Measurements from ENCODE around the gene KCND2.
"Not testable (repeated sequence)": the region's sequence is repeated elsewhere in the genome, so short reads cannot be mapped to it uniquely, and the experiment has no call there.

Gene KCND2

GRCh38 chr7:120724955-120725354 is 452.0 kb downstream of the KCND2 start:
- DNase-seq (ENCODE audit: low read depth): no peak
- no peak overlapping the region for H3K4me3 ChIP-seq (ENCODE audit: low read depth, low read length)

DNA sequence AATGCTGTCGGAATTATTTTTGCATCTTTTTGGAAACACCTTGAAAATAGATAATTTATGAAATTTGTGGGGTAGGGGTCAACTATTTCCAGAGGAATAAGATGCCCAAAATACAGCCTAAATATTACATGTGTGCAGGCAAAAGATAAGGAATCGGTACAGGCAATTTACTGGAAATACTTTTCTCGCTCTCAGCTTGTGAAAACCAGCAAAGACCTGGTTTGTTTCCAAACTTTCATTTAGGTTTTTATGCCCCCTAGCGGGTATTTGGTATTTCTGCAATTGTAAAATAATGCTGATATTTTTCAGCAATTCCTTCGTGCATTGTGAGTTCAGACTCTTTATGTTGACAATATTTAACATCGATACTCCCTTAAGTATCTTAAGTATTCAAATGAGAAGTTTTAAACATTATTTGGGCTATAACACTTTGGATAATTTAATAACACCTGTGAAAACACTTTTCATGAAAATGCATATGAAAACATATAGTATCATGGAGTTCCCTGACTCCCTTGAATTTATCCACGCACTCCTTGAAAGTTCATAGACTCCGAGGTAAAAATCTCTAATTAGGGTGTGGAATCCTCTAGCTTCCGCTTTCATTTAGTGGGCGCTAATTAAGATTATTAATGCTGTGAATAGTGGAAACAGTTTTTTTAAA is 452.5 kb downstream of the KCND2 start:
- no peak overlapping the region for H3K4me3 ChIP-seq (ENCODE audit: low read depth, low read length)

GRCh38 chr7:120729245-120729644 is 456.3 kb downstream of the KCND2 start:
- H3K4me3 ChIP-seq (ENCODE audit: low read depth, low read length): no peak overlapping the region

More for the DNA sequence above, 452.5 kb downstream of the KCND2 start:
- peak; percentile 2 for DNase-seq (ENCODE audit: low read depth)

DNA sequence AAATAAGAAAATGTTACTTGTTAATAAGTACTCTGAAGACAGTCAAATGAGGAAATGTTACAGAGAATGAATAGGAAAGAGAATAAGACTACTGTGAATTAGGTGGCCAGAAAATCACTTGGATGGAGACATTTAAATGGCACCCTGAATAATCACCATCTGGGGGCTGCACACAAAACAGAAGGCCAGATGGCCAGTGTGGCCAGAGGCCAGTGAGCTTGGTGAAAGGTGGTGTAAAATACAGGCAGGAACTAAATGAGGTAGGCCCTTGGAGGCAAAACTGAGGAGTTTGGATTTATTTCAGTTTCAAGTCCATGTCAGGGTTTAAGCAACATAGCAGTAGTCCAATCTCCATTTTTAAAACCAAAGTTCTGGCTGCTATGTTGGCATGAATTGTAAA is 458.3 kb downstream of the KCND2 start:
- DNase-seq (ENCODE audit: low read depth): no peak
- no peak overlapping the region for H3K4me3 ChIP-seq (ENCODE audit: low read depth, low read length)

More at GRCh38 chr7:120729245-120729644, 456.3 kb downstream of the KCND2 start:
- no peak for DNase-seq (ENCODE audit: low read depth)

DNA sequence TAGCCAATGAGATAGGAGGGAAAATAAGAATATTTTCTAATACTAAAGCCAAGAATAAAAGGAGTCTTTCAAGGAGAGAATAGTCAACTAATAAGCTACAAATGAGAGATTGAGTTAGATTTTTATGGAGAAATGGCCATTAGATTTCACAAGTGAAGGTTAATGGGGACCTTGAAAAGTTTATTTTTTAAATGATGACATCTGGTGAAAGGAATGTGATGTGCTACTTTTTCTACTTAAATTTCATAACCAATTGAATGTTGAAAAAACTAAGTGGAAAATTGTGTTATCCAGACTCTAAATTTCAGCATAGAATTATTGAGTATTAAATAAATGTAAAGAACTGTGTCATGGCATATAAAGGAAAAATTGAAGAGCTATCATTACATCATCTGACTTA is 459.3 kb downstream of the KCND2 start:
- DNase-seq (ENCODE audit: low read depth): no peak
- H3K4me3 ChIP-seq (ENCODE audit: low read depth, low read length): no peak overlapping the region

- H3K4me3 ChIP-seq (ENCODE audit: low read depth, low read length): no peak overlapping the region
- DNase-seq (ENCODE audit: low read depth): peak; percentile 80
Observed at GRCh38 chr7:120733143-120733542, 460.2 kb downstream of the KCND2 start.

DNA sequence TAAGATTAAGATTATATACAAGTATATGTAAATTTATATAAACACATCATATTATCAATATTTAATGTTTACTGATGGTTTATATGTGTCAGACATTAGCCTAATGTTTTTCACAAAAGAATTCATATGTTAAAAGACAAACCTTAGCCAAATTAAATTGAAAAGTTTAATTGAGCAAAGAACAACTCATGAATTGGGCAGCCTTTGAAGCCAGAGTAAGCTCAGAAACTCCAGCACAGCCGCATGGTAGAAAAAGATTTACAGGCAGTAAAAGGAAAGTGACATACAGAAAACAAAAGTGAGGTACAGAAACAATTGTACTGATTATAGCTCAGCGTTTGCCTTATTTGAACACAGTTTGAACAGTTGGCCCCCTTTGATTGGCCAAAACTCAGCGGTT is 460.9 kb downstream of the KCND2 start:
- DNase-seq (ENCODE audit: low read depth): no peak
- no peak overlapping the region for H3K4me3 ChIP-seq (ENCODE audit: low read depth, low read length)

DNA sequence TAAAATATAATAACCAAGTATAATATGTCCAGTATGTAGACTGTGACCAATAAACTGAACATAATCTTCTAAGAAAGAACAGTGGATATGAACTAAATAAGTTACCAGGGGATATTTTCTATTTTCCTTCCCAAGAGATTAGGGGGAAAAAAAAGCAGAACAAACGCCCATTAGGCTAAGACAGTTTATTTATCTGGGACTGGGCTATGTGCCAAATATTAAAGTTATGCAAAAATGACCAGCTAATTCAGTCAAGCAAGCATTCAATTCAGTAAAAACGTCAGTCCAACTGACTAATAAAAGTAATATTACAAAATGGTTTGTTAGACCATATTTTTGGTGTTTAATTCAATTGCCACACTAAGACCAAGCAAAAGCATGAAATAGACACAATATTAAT is 462.8 kb downstream of the KCND2 start:
- DNase-seq (ENCODE audit: low read depth): peak; percentile 1
- no peak overlapping the region for H3K4me3 ChIP-seq (ENCODE audit: low read depth, low read length)

- no peak overlapping the region for H3K4me3 ChIP-seq (ENCODE audit: low read depth, low read length)
- DNase-seq (ENCODE audit: low read depth): no peak
Observed at GRCh38 chr7:120738816-120739215, 465.8 kb downstream of the KCND2 start.

- peak; percentile 4 for DNase-seq (ENCODE audit: low read depth)
- no peak overlapping the region for H3K4me3 ChIP-seq (ENCODE audit: low read depth, low read length)
Observed at GRCh38 chr7:120740348-120740747, 467.4 kb downstream of the KCND2 start.

DNA sequence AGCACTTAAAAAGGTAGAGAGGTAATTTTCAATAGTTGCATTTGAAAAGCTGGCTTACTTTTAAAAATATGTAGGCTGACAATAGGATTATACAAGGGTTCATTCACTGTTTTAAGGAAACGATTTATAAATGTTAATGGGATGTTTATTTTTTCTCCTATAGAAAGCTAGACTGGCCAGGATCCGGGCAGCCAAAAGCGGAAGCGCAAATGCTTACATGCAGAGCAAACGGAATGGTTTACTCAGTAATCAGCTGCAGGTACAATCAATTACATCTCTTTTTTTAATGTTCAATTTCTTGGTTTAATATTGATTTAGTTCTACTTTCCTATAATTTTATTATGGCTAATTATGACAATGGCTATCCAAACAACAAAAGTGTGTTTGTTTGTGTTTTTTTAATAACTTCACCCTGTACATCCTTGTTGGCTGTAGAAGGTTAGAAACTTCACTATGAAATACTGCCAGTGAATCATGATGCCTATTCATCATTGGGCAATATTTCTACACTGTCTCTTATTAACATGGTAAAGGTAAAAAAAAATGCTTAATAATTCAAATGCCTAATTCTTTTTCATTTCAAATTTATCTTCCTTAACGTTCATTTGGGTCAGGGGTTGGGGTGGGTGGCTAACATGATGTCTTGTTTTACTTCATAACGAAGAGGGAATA is 468.5 kb downstream of the KCND2 start:
- DNase-seq (ENCODE audit: low read depth): no peak
- H3K4me3 ChIP-seq (ENCODE audit: low read depth, low read length): no peak overlapping the region

DNA sequence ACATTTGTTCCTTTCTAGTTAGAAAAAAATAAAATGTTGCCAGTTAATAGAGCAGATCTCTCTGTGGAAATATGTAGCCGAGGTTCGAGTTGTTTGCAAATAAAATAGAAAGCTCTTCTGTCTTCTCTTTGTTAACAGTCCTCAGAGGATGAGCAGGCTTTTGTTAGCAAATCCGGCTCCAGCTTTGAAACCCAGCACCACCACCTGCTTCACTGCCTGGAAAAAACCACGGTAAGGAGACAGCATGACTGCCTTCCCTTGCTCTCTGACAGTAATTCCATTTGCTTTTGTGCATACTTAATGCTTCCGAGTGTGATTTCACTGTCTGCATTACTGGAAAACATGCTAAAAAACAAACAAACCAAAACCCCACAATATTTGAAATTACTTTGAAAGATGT is 469.4 kb downstream of the KCND2 start:
- H3K4me3 ChIP-seq (ENCODE audit: low read depth, low read length): no peak overlapping the region
- no peak for DNase-seq (ENCODE audit: low read depth)

GRCh38 chr7:120743128-120743527 is 470.2 kb downstream of the KCND2 start:
- H3K4me3 ChIP-seq (ENCODE audit: low read depth, low read length): no peak overlapping the region
- DNase-seq (ENCODE audit: low read depth): no peak

DNA sequence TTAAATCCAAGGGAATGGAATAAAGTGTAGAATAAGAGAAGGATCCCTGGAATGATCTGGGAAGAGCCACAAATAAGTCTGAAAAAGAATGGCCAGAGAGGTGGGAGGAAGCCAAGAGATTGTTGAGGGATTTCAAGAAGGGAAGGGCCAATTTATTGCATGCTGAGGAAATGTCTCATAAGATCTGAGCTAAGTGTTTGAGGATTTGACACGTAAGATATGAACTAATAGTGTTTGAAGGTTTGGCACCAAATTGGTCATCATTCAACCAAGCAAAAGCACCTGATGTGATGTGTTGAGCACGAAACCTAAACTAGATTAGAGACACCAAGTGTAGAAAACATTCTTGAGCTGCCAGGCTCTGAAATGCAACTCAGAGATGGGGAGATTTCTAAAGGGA is 487.1 kb downstream of the KCND2 start:
- DNase-seq (ENCODE audit: low read depth): no peak
- no peak overlapping the region for H3K4me3 ChIP-seq (ENCODE audit: low read depth, low read length)

- DNase-seq (ENCODE audit: low read depth): no peak
- H3K4me3 ChIP-seq (ENCODE audit: low read depth, low read length): no peak overlapping the region
Observed at GRCh38 chr7:120760851-120761250, 487.9 kb downstream of the KCND2 start.

- no peak overlapping the region for H3K4me3 ChIP-seq (ENCODE audit: low read depth, low read length)
- no peak for DNase-seq (ENCODE audit: low read depth)
Observed at GRCh38 chr7:120770206-120770605, 497.2 kb downstream of the KCND2 start.

GRCh38 chr7:120774481-120774880 is 501.5 kb downstream of the KCND2 start:
- no peak overlapping the region for H3K4me3 ChIP-seq (ENCODE audit: low read depth, low read length)

GRCh38 chr7:120775755-120776154 is 502.8 kb downstream of the KCND2 start:
- no peak for DNase-seq (ENCODE audit: low read depth)
- no peak overlapping the region for H3K4me3 ChIP-seq (ENCODE audit: low read depth, low read length)

More at GRCh38 chr7:120774481-120774880, 501.5 kb downstream of the KCND2 start:
- no peak for DNase-seq (ENCODE audit: low read depth)

DNA sequence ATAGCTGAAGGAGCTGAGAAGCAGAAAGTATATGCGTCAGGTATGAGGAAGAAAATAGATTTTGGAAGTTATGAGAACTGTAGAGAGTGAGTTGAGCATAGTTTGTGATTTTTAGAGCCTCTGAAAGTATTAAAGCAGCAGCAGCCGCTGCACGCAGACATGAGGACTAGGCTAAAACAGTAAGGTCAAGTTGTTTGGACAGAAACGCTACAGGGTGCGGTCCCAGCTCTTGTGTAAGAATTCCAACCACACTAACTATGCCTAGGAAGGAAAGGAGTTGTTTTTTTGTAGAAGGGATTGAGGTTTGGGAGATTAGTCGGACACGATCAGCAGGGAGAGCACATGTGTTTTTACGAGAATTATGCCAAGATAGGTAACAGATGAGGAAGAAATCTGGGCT is 506.1 kb downstream of the KCND2 start:
- H3K4me3 ChIP-seq (ENCODE audit: low read depth, low read length); DNase-seq (ENCODE audit: low read depth): not testable (repeated sequence)

DNA sequence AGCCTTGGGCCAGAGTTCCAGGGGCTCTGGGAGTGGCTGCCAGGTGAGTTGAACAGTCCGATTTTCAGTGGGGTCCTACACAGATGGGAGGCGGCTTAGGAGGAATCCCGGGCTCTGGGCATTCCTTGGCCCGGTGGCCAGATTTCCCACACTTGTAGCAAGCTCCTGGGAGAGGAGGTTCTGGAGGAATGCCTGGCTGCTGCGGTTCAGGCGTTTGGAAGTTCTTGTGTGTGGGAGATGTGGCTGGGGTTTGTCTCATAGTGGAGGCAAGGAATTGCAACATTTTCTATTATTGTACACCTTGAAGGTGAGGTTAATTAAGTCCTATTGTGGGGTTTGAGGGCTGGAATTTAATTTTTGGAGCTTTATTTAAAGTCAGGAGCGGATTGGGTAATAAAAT is 507.5 kb downstream of the KCND2 start:
- not testable (repeated sequence) for H3K4me3 ChIP-seq (ENCODE audit: low read depth, low read length); DNase-seq (ENCODE audit: low read depth)

DNA sequence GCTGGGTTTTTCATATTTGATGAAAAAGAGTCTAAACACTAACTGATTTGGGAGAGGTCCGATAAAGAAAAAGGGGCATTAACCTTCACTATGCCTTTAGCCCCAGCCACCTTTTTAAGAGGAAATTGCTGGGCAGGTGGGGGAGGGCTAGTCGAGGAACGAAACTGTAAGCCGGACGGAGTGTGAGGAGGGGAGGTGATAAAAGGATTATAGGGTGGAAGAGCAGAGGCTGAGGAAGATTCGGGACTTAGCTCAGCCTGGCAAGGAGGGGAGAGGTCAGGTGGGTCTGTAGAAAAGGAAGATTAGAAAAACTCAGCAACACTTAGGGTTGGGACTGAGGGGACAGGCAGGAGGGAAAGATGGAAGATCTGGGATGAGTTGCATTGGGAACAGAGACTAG is 508.0 kb downstream of the KCND2 start:
- no peak for DNase-seq (ENCODE audit: low read depth)
- H3K4me3 ChIP-seq (ENCODE audit: low read depth, low read length): no peak overlapping the region
